Trophoblast cell (in vitro differentiated cells and primary cell): ENCODE data around the gene AP1S1.
A peak's percentile ranks its signal among the peaks of the same experiment; 100 is the strongest.

Source experiments
- DNase-seq, 2 donors: peaks; one replicate each; pipeline ENCODE4 v3.0.0-alpha.2; 2016
- H2AFZ ChIP-seq: 2 replicates; pipeline ENCODE4 v1.6.1; 2013; ENCODE audit warnings: low read length, moderate library complexity, mild to moderate bottlenecking; ENCODE audit not compliant: insufficient read depth, poor library complexity
- H2AK5ac ChIP-seq: 2 replicates; pipeline ENCODE4 v1.6.1; 2013; ENCODE audit warnings: mild to moderate bottlenecking, low read length
- H2BK120ac ChIP-seq: 2 replicates; pipeline ENCODE4 v1.6.1; 2013; ENCODE audit warnings: low read length, mild to moderate bottlenecking, moderate library complexity; ENCODE audit not compliant: insufficient read depth, poor library complexity
- H2BK12ac ChIP-seq: 2 replicates; pipeline ENCODE4 v1.6.1; 2013; ENCODE audit warnings: mild to moderate bottlenecking, low read length, moderate library complexity
- H2BK5ac ChIP-seq: 2 replicates; pipeline ENCODE4 v1.6.1; 2013; ENCODE audit warnings: low read length, low read depth, moderate library complexity, mild to moderate bottlenecking; ENCODE audit not compliant: poor library complexity
- H3K14ac ChIP-seq: 2 replicates; pipeline ENCODE4 v1.6.1; 2013; ENCODE audit warnings: mild to moderate bottlenecking, low read length
- H3K18ac ChIP-seq: 2 replicates; pipeline ENCODE4 v1.6.1; 2013; ENCODE audit warnings: mild to moderate bottlenecking, low read length
- H3K23ac ChIP-seq: 2 replicates; pipeline ENCODE4 v1.6.1; 2013; ENCODE audit warnings: low read length
- H3K27ac ChIP-seq: 2 replicates; pipeline ENCODE4 v1.5.1; 2013; ENCODE audit warnings: low read depth, mild to moderate bottlenecking, inconsistent platforms, low read length, moderate library complexity
- H3K27me3 ChIP-seq: 2 replicates; pipeline ENCODE4 v1.6.1; 2013; ENCODE audit warnings: inconsistent platforms, mild to moderate bottlenecking, low read length, moderate library complexity; ENCODE audit not compliant: insufficient read depth
- H3K36me3 ChIP-seq, 2 experiments: 1 replicate in 1 of 2; 2 replicates in 1 of 2; pipeline ENCODE4 v1.6.1; 2013; ENCODE audit warnings: low read length in 2 of 2, mild to moderate bottlenecking in 2 of 2, moderate library complexity in 1 of 2; ENCODE audit not compliant: insufficient read depth in 2 of 2, control insufficient read depth in 1 of 2
- H3K4ac ChIP-seq: 2 replicates; pipeline ENCODE4 v1.6.1; 2013; ENCODE audit warnings: low read depth, mild to moderate bottlenecking, low read length, moderate library complexity
- H3K4me1 ChIP-seq, 2 experiments: 1 replicate in 1 of 2; 2 replicates in 1 of 2; pipeline ENCODE4 v1.6.1; 2013; ENCODE audit warnings: low read length in 2 of 2, mild to moderate bottlenecking in 2 of 2, moderate library complexity in 1 of 2; ENCODE audit not compliant: insufficient read depth in 2 of 2, control insufficient read depth in 1 of 2
- H3K4me2 ChIP-seq: 2 replicates; pipeline ENCODE4 v1.6.1; 2013; ENCODE audit warnings: inconsistent platforms, mild to moderate bottlenecking, low read length, moderate library complexity
- H3K4me3 ChIP-seq: 2 replicates; pipeline ENCODE4 v1.5.1; 2013; ENCODE audit warnings: mild to moderate bottlenecking, low read depth, low read length, inconsistent platforms
- H3K79me1 ChIP-seq: one replicate; pipeline ENCODE4 v1.6.1; 2013; ENCODE audit warnings: low read length
- H3K79me2 ChIP-seq: 2 replicates; pipeline ENCODE4 v1.6.1; 2013; ENCODE audit warnings: low read length, mild to moderate bottlenecking; ENCODE audit not compliant: control insufficient read depth, insufficient read depth, poor library complexity
- H3K9ac ChIP-seq: 2 replicates; pipeline ENCODE4 v1.6.1; 2013; ENCODE audit warnings: mild to moderate bottlenecking, low read length
- H3K9me3 ChIP-seq: 2 replicates; pipeline ENCODE4 v1.6.1; 2013; ENCODE audit warnings: low read depth, mild to moderate bottlenecking, control low read depth, inconsistent platforms, low read length; ENCODE audit not compliant: insufficient read depth
- H4K12ac ChIP-seq: 2 replicates; pipeline ENCODE4 v1.6.1; 2013; ENCODE audit warnings: low read depth, mild to moderate bottlenecking, low read length, moderate library complexity
- H4K8ac ChIP-seq: 2 replicates; pipeline ENCODE4 v1.6.1; 2013; ENCODE audit warnings: low read depth, mild to moderate bottlenecking, low read length, moderate library complexity
- H4K91ac ChIP-seq: one replicate; pipeline ENCODE4 v1.6.1; 2013; ENCODE audit warnings: low read depth, mild to moderate bottlenecking, low read length, moderate library complexity
- WGBS: extraction: QIAGEN DNeasy Blood & Tissue Kit; methylation state at CpG from one replicate; pipeline ENCODE4 v1.1.7; 2013; ENCODE audit warnings: missing lambda C conversion rate; ENCODE audit not compliant: insufficient read length, insufficient coverage; ENCODE audit errors: extremely low coverage; 5-methylcytosine and 5-hydroxymethylcytosine counted together

AP1S1 gene

GRCh38 chr7:101155303-101155702 is 1.0 kb downstream of the AP1S1 start:
- H3K4me1 ChIP-seq, result peaks cover 27 to 34% of the 10 kb centered on the region in 2 experiments
- H2AFZ ChIP-seq, result peak overlapping the region; percentile 50
- no peaks in the 10 kb centered on the region for H3K27me3 ChIP-seq
- peak overlapping the region; percentile 81 for H3K4me2 ChIP-seq
- H3K4me3 ChIP-seq, result no peak overlapping the region
- WGBS, result no CpG with 5 or more reads among the region's 4 CpGs
- peak overlapping the region; percentile 93 for H3K9ac ChIP-seq
- H3K14ac ChIP-seq, result peak overlapping the region; percentile 86
- peak overlapping the region; percentile 49 for H2AK5ac ChIP-seq
- peak overlapping the region; percentile 46 for H2BK12ac ChIP-seq
- peak overlapping the region; percentile 97 for H3K18ac ChIP-seq
- H3K79me1 ChIP-seq, result peaks cover 19% of the 10 kb centered on the region
- H3K27ac ChIP-seq, result peak overlapping the region; percentile 64
- H4K91ac ChIP-seq, result peak overlapping the region; percentile 96
- H4K12ac ChIP-seq, result peak overlapping the region; percentile 83
- H3K9me3 ChIP-seq, result no peaks in the 10 kb centered on the region
- H3K23ac ChIP-seq, result no peak overlapping the region
- DNase-seq, result no peak
- peaks cover 8% of the 10 kb centered on the region for H3K79me2 ChIP-seq
- H2BK5ac ChIP-seq, result peak overlapping the region; percentile 94
- H3K4ac ChIP-seq, result peak overlapping the region; percentile 93
- peak overlapping the region; percentile 96 for H4K8ac ChIP-seq
- peak overlapping the region; percentile 89 for H2BK120ac ChIP-seq
- H3K36me3 ChIP-seq, result peaks cover 14 to 18% of the 10 kb centered on the region in 2 experiments

GRCh38 chr7:101156277-101156676 is 2.0 kb downstream of the AP1S1 start:
- no peaks in the 10 kb centered on the region for H3K27me3 ChIP-seq
- no CpG with 5 or more reads among the region's 6 CpGs for WGBS
- no peak overlapping the region for H2AK5ac ChIP-seq

GRCh38 chr7:101156866-101157589 is 2.8 kb downstream of the AP1S1 start:
- no peak overlapping the region for H4K12ac ChIP-seq
- H3K9ac ChIP-seq, result no peak overlapping the region
- peak overlapping the region; percentile 34 for H3K27ac ChIP-seq
- no peaks in the 10 kb centered on the region for H3K27me3 ChIP-seq
- peaks cover 15 to 19% of the 10 kb centered on the region in 2 experiments for H3K36me3 ChIP-seq
- no peak overlapping the region for H3K4me3 ChIP-seq
- H3K79me1 ChIP-seq, result peaks cover 21% of the 10 kb centered on the region
- H4K8ac ChIP-seq, result no peak overlapping the region
- no CpG with 5 or more reads among the region's 14 CpGs for WGBS
- peak; percentile 90 to 93 for DNase-seq
- H3K79me2 ChIP-seq, result peaks cover 8% of the 10 kb centered on the region
- H3K4me1 ChIP-seq, result peaks cover 33 to 47% of the 10 kb centered on the region in 2 experiments
- no peaks in the 10 kb centered on the region for H3K9me3 ChIP-seq
- no peak overlapping the region for H3K4ac ChIP-seq
- no peak overlapping the region for H3K18ac ChIP-seq
- peak overlapping the region; percentile 15 for H2BK12ac ChIP-seq
- H3K4me2 ChIP-seq, result peak overlapping the region; percentile 13
- H3K23ac ChIP-seq, result no peak overlapping the region
- H4K91ac ChIP-seq, result peak overlapping the region; percentile 58
- H2AK5ac ChIP-seq, result no peak overlapping the region
- H2BK5ac ChIP-seq, result peak overlapping the region; percentile 29
- H3K14ac ChIP-seq, result peak overlapping the region; percentile 3
- H2BK120ac ChIP-seq, result peak overlapping the region; percentile 16
- H2AFZ ChIP-seq, result no peak overlapping the region

More at GRCh38 chr7:101156277-101156676, 2.0 kb downstream of the AP1S1 start:
- H3K18ac ChIP-seq, result peak overlapping the region; percentile 37
- H4K91ac ChIP-seq, result peak overlapping the region; percentile 58
- H4K8ac ChIP-seq, result no peak overlapping the region
- H3K4me3 ChIP-seq, result no peak overlapping the region
- H3K4ac ChIP-seq, result no peak overlapping the region
- peak overlapping the region; percentile 34 for H3K27ac ChIP-seq
- peak overlapping the region; percentile 60 for H2BK12ac ChIP-seq
- H3K79me2 ChIP-seq, result peaks cover 8% of the 10 kb centered on the region
- no peak overlapping the region for H3K14ac ChIP-seq
- H3K9ac ChIP-seq, result no peak overlapping the region
- no peak overlapping the region for H2BK120ac ChIP-seq
- peaks cover 29 to 40% of the 10 kb centered on the region in 2 experiments for H3K4me1 ChIP-seq
- peaks cover 15 to 19% of the 10 kb centered on the region in 2 experiments for H3K36me3 ChIP-seq
- no peak overlapping the region for H3K4me2 ChIP-seq
- no peak overlapping the region for H4K12ac ChIP-seq
- no peaks in the 10 kb centered on the region for H3K9me3 ChIP-seq
- H3K79me1 ChIP-seq, result peaks cover 21% of the 10 kb centered on the region
- no peak for DNase-seq
- H3K23ac ChIP-seq, result peak overlapping the region; percentile 38
- H2BK5ac ChIP-seq, result peak overlapping the region; percentile 60
- H2AFZ ChIP-seq, result no peak overlapping the region

GRCh38 chr7:101159696-101160674 is 5.7 kb downstream of the AP1S1 start:
- H3K36me3 ChIP-seq, result peaks cover 15 to 19% of the 10 kb centered on the region in 2 experiments
- peak overlapping the region; percentile 44 for H2BK12ac ChIP-seq
- H3K18ac ChIP-seq, result peak overlapping the region; percentile 47
- H3K27ac ChIP-seq, result no peak overlapping the region
- peak overlapping the region; percentile 6 for H2AK5ac ChIP-seq
- peak overlapping the region; percentile 35 for H2BK120ac ChIP-seq
- DNase-seq, result no peak
- peaks cover 3% of the 10 kb centered on the region for H3K79me2 ChIP-seq
- peaks cover 54 to 72% of the 10 kb centered on the region in 2 experiments for H3K4me1 ChIP-seq
- no peaks in the 10 kb centered on the region for H3K9me3 ChIP-seq
- peak overlapping the region; percentile 14 for H4K12ac ChIP-seq
- H2AFZ ChIP-seq, result no peak overlapping the region
- H3K14ac ChIP-seq, result peak overlapping the region; percentile 47
- no peak overlapping the region for H4K8ac ChIP-seq
- no peak overlapping the region for H3K23ac ChIP-seq
- no peak overlapping the region for H3K4me2 ChIP-seq
- no peak overlapping the region for H2BK5ac ChIP-seq
- no peak overlapping the region for H3K4me3 ChIP-seq
- H3K4ac ChIP-seq, result no peak overlapping the region
- H3K27me3 ChIP-seq, result no peaks in the 10 kb centered on the region
- H4K91ac ChIP-seq, result peak overlapping the region; percentile 33
- WGBS, result no CpG with 5 or more reads among the region's 31 CpGs
- peaks cover 22% of the 10 kb centered on the region for H3K79me1 ChIP-seq
- no peak overlapping the region for H3K9ac ChIP-seq
